GM23338 (cell line): ENCODE measurements around the gene ARHGEF3. TPM values are rescaled to one million over a fixed set of nuclear protein-coding genes. Genes with fewer than 3 reads are reported as not detected.

ENCODE experiments used
- ATAC-seq: fragments of 200-7000 bp; cut with Tn5 transposase; 3 replicates; pipeline ENCODE4 v1.9.1; 2020
- DNase-seq: peaks from one replicate; pipeline ENCODE4 v3.0.0-alpha.2; 2015; ENCODE audit warnings: low spot score
- H2AFZ ChIP-seq: fragments of 200-600 bp; sonication (generic); 2 replicates; pipeline ENCODE4 v1.8.0; 2016; ENCODE audit warnings: antibody characterized with exemption, mild to moderate bottlenecking, moderate library complexity
- H3F3A ChIP-seq: fragments of 200-600 bp; sonication (generic); replicated peaks from 2 replicates; pipeline ENCODE4 v1.8.0; 2017; ENCODE audit warnings: antibody characterized with exemption, mixed run types, low read depth
- H3K27ac ChIP-seq: fragments of 200-600 bp; sonication (generic); 2 replicates; pipeline ENCODE4 v1.6.1; 2016; ENCODE audit warnings: low read depth
- H3K27me3 ChIP-seq: fragments of 200-600 bp; sonication (generic); 2 replicates; pipeline ENCODE4 v1.8.0; 2016; ENCODE audit warnings: mild to moderate bottlenecking, mixed run types, moderate library complexity; ENCODE audit not compliant: insufficient read depth
- H3K36me3 ChIP-seq: fragments of 200-600 bp; sonication (generic); 2 replicates; pipeline ENCODE4 v1.8.0; 2016; ENCODE audit warnings: mild to moderate bottlenecking; ENCODE audit not compliant: insufficient read depth
- H3K4me1 ChIP-seq: fragments of 200-600 bp; sonication (generic); 2 replicates; pipeline ENCODE4 v1.8.0; 2016; ENCODE audit warnings: mild to moderate bottlenecking, moderate library complexity; ENCODE audit not compliant: insufficient read depth
- H3K4me2 ChIP-seq: fragments of 200-600 bp; sonication (generic); 2 replicates; pipeline ENCODE4 v1.7.1; 2017; ENCODE audit warnings: mixed run types
- H3K4me3 ChIP-seq: fragments of 200-600 bp; sonication (generic); 2 replicates; pipeline ENCODE4 v1.6.1; 2016; ENCODE audit warnings: mixed run types
- H3K79me2 ChIP-seq: fragments of 200-600 bp; sonication (generic); replicated peaks from 2 replicates; pipeline ENCODE4 v1.8.0; 2017; ENCODE audit warnings: mild to moderate bottlenecking; ENCODE audit not compliant: insufficient read depth
- H3K9me2 ChIP-seq: fragments of 200-600 bp; sonication (generic); 2 replicates; pipeline ENCODE4 v1.8.0; 2017; ENCODE audit not compliant: insufficient read depth
- H4K20me1 ChIP-seq: fragments of 200-600 bp; sonication (generic); replicated peaks from 2 replicates; pipeline ENCODE4 v1.8.0; 2017; ENCODE audit warnings: mild to moderate bottlenecking; ENCODE audit not compliant: insufficient read depth
- H3K27ac Mint-ChIP-seq: 2 replicates; pipeline ENCODE4 v1.8.0; 2020; ENCODE audit warnings: inconsistent platforms, mild to moderate bottlenecking, moderate library complexity, mixed read lengths
- H3K27me3 Mint-ChIP-seq: 3 replicates; pipeline ENCODE4 v1.8.0; 2022; ENCODE audit warnings: low read depth, mild to moderate bottlenecking, moderate library complexity, mixed read lengths, inconsistent platforms; ENCODE audit not compliant: insufficient read depth, poor library complexity
- H3K36me3 Mint-ChIP-seq: 3 replicates; pipeline ENCODE4 v1.8.0; 2021; ENCODE audit warnings: low read depth, mild to moderate bottlenecking, inconsistent platforms, moderate library complexity, mixed read lengths
- H3K4me1 Mint-ChIP-seq: 3 replicates; pipeline ENCODE4 v1.8.0; 2020; ENCODE audit warnings: mild to moderate bottlenecking, inconsistent platforms, mixed read lengths
- H3K4me3 Mint-ChIP-seq: 3 replicates; pipeline ENCODE4 v1.8.0; 2021; ENCODE audit warnings: moderate library complexity, mild to moderate bottlenecking, inconsistent platforms, mixed read lengths
- H3K9me3 Mint-ChIP-seq: 3 replicates; pipeline ENCODE4 v1.8.0; 2020; ENCODE audit warnings: moderate library complexity, mild to moderate bottlenecking, inconsistent platforms, mixed read lengths
- CREB1 ChIP-seq: fragments of 250-450 bp; sonication (Bioruptor Pico); IDR thresholded peaks from 2 replicates; pipeline ENCODE4 v1.5.0; 2020; ENCODE audit warnings: low read depth, mild to moderate bottlenecking, moderate library complexity
- CTCF ChIP-seq, 2 experiments: fragments of 200-600 bp in 1 of 2; sonication (generic) in 1 of 2; conservative IDR thresholded peaks; 2 replicates each; pipeline versions ENCODE4 v1.5.1 to v1.6.1; 2016 to 2017; ENCODE audit warnings: antibody characterized with exemption in 2 of 2, low read depth in 2 of 2, mild to moderate bottlenecking in 2 of 2, moderate library complexity in 1 of 2
- ETS1 ChIP-seq: IDR thresholded peaks from 2 replicates; pipeline ENCODE4 v1.6.1; 2016; ENCODE audit warnings: antibody characterized with exemption
- EZH2 ChIP-seq: fragments of 200-600 bp; sonication (generic); IDR thresholded peaks from one replicate; pipeline ENCODE4 v1.8.0; 2017; ENCODE audit warnings: antibody characterized with exemption, mild to moderate bottlenecking, low read depth; ENCODE audit not compliant: unreplicated experiment
- EZH2phosphoT487 ChIP-seq: fragments of 200-600 bp; sonication (generic); IDR thresholded peaks from one replicate; pipeline ENCODE4 v1.8.1; 2018; ENCODE audit warnings: antibody characterized with exemption; ENCODE audit not compliant: unreplicated experiment
- JUNB ChIP-seq: IDR thresholded peaks from one replicate; pipeline ENCODE4 v1.6.1; 2016; ENCODE audit warnings: antibody characterized with exemption; ENCODE audit not compliant: unreplicated experiment
- NANOG ChIP-seq: IDR thresholded peaks from 2 replicates; pipeline ENCODE4 v1.6.1; 2016; ENCODE audit warnings: antibody characterized with exemption, borderline replicate concordance
- POLR2AphosphoS5 ChIP-seq: IDR thresholded peaks from 2 replicates; pipeline ENCODE4 v1.6.1; 2016; ENCODE audit warnings: antibody characterized with exemption, low read depth
- REST ChIP-seq: IDR thresholded peaks from one replicate; pipeline ENCODE4 v1.6.1; 2018; ENCODE audit warnings: antibody characterized with exemption; ENCODE audit not compliant: unreplicated experiment
- STAT1 ChIP-seq: IDR thresholded peaks from one replicate; pipeline ENCODE4 v1.6.1; 2016; ENCODE audit warnings: antibody characterized with exemption; ENCODE audit not compliant: unreplicated experiment
- ZNF114 ChIP-seq: fragments of 250-450 bp; sonication (Bioruptor Pico); IDR thresholded peaks from 2 replicates; pipeline ENCODE4 v1.5.0; 2020; ENCODE audit warnings: mild to moderate bottlenecking, moderate library complexity
- ZNF331 ChIP-seq: fragments of 250-450 bp; sonication (Bioruptor Pico); IDR thresholded peaks from 2 replicates; pipeline ENCODE4 v1.5.0; 2020; ENCODE audit warnings: low read depth, mild to moderate bottlenecking, moderate library complexity
- ZNF462 ChIP-seq: fragments of 250-450 bp; sonication (Bioruptor Pico); IDR thresholded peaks from 2 replicates; pipeline ENCODE4 v1.5.0; 2020; ENCODE audit warnings: mild to moderate bottlenecking, moderate library complexity
- polyA plus RNA-seq: library from polyadenylated mRNA; unstranded; fragments of >200 nt; fragmentation: Nextera tagmentation; extraction: Ambion mirVana; gene quantifications from 2 replicates; pipeline ENCODE4 v1.2.1, GENCODE V29; 2016
- total RNA-seq: library from RNA; depleted of rRNA; stranded (reverse); fragments of >200 nt; shearing (Covaris generic); gene quantifications from 2 replicates; pipeline ENCODE4 v1.2.3, GENCODE V29; 2014

The ARHGEF3 gene
- total and polyA plus RNA-seq, 2 experiments from 2014 or later: 5.0 to 5.1 TPM

GRCh38 chr3:56823421-56823926 lies 21.7 kb upstream of the ARHGEF3 start:
- Histone ChIP-seq H3K36me3 (no peaks in the 10 kb centered on the region), H3F3A (no peaks in the 10 kb centered on the region), H3K79me2 (no peaks in the 10 kb centered on the region), H3K4me1 (peaks cover 25% of the 10 kb centered on the region), H3K9me2 (no peaks in the 10 kb centered on the region), H3K4me3 (peak overlapping the region; percentile 13; the same call in 1 of the 2 replicates), H2AFZ (no peak overlapping the region), H4K20me1 (no peaks in the 10 kb centered on the region), H3K27me3 (no peaks in the 10 kb centered on the region), H3K4me2 (peak overlapping the region; percentile 45), H3K27ac (no peak overlapping the region)
- DNase-seq (no peak), ATAC-seq (no peak)
- H3K4me1 Mint-ChIP-seq: peaks cover 27% of the 10 kb centered on the region
- TF ChIP-seq ZNF114 (no peak), ETS1 (no peak), POLR2AphosphoS5 (no peak), JUNB (no peak), NANOG (no peak), ZNF462 (no peak), CTCF (conservative IDR thresholded peaks at IDR 0.05; ENCODE audit: low read depth in 2 of 2) (no peak), STAT1 (no peak), EZH2 (no peak), EZH2phosphoT487 (no peak), ZNF331 (no peak), REST (no peak), CREB1 (CRISPR knock-in tag) (no peak)
- no peak overlapping the region for H3K4me3 Mint-ChIP-seq
- peaks cover 1% of the 10 kb centered on the region for H3K27me3 Mint-ChIP-seq
- H3K36me3 Mint-ChIP-seq: no peaks in the 10 kb centered on the region
- no peaks in the 10 kb centered on the region for H3K9me3 Mint-ChIP-seq
- H3K27ac Mint-ChIP-seq: peak overlapping the region; percentile 6; the same call in 1 of the 2 replicates
